Stomach (tissue), 4 donors: Measurements from ENCODE around the gene ANXA2.

ENCODE experiments used
- POLR2A ChIP-seq, 4 donors: fragments of 450-650 bp; IDR thresholded peaks; one replicate each; pipeline ENCODE4 v1.6.1; 2016; ENCODE audit warnings: antibody characterized with exemption in 4 of 4, control low read depth in 2 of 4, mild to moderate bottlenecking in 1 of 4, moderate library complexity in 1 of 4
- TF ChIP-seq, protein P1 (sequence below), 7 experiments: fragments of 450-650 bp in 4 of 7; fragments of 200-600 bp in 3 of 7; sonication (generic) in 3 of 7; IDR thresholded peaks; one replicate each; pipeline ENCODE4 v1.5.1; 2016 to 2019; ENCODE audit warnings: antibody characterized with exemption in 7 of 7, control low read depth in 2 of 7, mild to moderate bottlenecking in 1 of 7

DNA sequence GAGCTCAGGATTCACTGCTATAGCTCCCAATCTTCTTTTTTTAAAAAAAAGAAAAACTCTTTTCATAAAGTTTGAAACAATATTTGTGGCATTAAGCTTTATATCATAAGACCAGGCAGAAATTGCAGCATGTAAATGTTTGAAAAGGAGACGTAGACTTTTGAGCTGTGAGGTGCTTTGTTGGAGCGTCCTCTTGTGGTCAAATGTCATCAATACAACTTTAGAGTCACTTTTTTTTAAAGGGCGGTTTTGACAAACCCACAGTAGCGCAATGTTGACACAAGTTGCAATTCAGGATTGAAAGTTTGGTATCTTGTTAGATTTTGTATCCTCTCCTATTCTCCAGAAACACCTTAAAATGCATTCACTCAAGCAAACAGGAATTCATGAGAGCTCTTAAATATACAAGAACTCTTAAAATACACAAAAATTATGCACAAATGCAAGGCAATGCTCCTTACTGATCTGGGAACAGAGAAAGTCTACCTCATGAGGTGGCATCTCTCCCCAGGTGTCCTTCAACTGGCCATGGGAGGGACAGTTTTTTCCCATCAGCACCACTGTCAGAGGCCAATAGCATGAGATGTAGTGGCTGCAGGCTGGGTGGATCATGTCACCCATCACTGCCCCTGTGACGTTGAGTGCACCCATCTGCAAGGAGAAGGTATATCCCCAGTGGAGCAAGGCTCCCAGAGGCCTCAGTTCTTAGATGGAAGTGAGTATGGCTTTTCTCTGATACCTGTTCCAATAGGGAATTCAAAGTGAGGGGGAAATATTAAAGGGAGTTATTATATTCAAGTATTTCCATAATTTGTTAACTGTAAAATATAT, 70.7 kb downstream of the ANXA2 start:
- TF ChIP-seq, protein P1, sequence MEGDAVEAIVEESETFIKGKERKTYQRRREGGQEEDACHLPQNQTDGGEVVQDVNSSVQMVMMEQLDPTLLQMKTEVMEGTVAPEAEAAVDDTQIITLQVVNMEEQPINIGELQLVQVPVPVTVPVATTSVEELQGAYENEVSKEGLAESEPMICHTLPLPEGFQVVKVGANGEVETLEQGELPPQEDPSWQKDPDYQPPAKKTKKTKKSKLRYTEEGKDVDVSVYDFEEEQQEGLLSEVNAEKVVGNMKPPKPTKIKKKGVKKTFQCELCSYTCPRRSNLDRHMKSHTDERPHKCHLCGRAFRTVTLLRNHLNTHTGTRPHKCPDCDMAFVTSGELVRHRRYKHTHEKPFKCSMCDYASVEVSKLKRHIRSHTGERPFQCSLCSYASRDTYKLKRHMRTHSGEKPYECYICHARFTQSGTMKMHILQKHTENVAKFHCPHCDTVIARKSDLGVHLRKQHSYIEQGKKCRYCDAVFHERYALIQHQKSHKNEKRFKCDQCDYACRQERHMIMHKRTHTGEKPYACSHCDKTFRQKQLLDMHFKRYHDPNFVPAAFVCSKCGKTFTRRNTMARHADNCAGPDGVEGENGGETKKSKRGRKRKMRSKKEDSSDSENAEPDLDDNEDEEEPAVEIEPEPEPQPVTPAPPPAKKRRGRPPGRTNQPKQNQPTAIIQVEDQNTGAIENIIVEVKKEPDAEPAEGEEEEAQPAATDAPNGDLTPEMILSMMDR (IDR thresholded peaks at IDR 0.05): peak in 5 of 7 experiments; percentile 46 to 71 (median 56)
- no peak for TF ChIP-seq POLR2A (IDR thresholded peaks at IDR 0.05)
